ENCODE measurements around the gene PTK6. TPM values are rescaled to one million over a fixed set of nuclear protein-coding genes. Genes with fewer than 3 reads are reported as not detected.
A peak's percentile ranks its signal among the peaks of the same experiment; 100 is the strongest.
"Not testable (repeated sequence)": the region's sequence is repeated elsewhere in the genome, so short reads cannot be mapped to it uniquely, and the experiment has no call there.

The PTK6 gene
- total and polyA plus RNA-seq, 7 donors, result 0.28 to 80.7 (median 59.5) TPM; not detected in 2

DNA sequence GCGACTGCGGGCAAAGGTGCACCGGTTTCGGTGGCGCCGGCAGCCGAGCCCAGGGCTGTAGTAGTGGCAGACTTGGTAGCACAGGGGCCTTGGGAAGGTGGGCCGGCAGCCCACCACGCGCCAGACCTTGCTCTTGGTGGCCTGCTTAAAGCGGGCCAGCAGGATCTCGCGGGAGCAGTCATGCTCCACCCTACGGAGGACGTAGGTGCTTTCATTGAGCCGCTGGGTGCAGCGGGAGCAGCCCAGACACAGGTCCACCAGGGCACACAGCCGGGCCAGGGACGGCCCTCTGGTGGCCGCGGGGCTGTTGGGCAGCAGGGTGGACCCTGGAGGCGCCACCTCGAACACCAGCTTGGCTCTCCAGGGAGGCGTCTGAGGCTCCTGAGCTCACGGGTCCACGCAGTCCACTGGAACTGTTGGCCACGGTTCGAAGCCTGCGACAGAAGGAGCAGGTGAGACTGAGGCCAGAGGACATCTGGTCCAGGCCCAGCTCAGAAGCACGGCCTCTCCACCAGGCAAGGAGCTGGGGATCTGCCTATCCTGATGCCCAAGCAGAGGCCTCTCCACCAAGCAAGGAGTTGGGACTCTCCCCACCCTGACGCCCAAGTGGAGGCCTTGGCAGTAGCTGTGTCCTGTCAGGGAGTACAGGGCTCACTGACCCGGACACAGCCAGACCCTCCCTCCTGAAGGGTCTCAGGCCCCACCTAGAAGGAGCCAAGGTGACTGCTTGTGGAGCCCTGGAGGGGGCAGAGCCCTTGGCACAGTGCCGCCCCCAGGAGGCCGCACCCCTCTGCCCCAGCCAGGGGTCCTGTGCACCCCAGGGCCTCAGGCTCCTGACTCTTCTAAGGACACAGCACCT is 35.8 kb upstream of the PTK6 start:
- intact Hi-C loops (cut with DNase I), result loop anchor here (1.0 to 5.0 kb wide), 2 partner anchors 35 to 79 kb away; partner anchors contain the start of gene STMN3
- TF ChIP-seq POLR2A (IDR thresholded peaks at IDR 0.05) (no peak), POLR2AphosphoS5 (IDR thresholded peaks at IDR 0.05) (no peak), EP300 (IDR thresholded peaks at IDR 0.05) (no peak)
- TF ChIP-seq, protein P1, sequence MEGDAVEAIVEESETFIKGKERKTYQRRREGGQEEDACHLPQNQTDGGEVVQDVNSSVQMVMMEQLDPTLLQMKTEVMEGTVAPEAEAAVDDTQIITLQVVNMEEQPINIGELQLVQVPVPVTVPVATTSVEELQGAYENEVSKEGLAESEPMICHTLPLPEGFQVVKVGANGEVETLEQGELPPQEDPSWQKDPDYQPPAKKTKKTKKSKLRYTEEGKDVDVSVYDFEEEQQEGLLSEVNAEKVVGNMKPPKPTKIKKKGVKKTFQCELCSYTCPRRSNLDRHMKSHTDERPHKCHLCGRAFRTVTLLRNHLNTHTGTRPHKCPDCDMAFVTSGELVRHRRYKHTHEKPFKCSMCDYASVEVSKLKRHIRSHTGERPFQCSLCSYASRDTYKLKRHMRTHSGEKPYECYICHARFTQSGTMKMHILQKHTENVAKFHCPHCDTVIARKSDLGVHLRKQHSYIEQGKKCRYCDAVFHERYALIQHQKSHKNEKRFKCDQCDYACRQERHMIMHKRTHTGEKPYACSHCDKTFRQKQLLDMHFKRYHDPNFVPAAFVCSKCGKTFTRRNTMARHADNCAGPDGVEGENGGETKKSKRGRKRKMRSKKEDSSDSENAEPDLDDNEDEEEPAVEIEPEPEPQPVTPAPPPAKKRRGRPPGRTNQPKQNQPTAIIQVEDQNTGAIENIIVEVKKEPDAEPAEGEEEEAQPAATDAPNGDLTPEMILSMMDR (IDR thresholded peaks at IDR 0.05), result no peak
- DNase-seq, result no peak
- Histone ChIP-seq H3K27me3 (no peaks in the 10 kb centered on the region), H3K4me1 (peaks cover 0 to 29% (median 27%) of the 10 kb centered on the region in 4 donors), H3K9me3 (no peaks in the 10 kb centered on the region), H3K36me3 (peaks cover 0 to 10% (median 0%) of the 10 kb centered on the region in 4 donors), H3K4me3 (peak overlapping the region; percentile 88 to 97 (median 92)), H3K27ac (peak overlapping the region; percentile 78 to 87 (median 81))
- WGBS, 2 donors, result 84 to 88% methylated on average over 34 of the region's 34 CpGs

DNA sequence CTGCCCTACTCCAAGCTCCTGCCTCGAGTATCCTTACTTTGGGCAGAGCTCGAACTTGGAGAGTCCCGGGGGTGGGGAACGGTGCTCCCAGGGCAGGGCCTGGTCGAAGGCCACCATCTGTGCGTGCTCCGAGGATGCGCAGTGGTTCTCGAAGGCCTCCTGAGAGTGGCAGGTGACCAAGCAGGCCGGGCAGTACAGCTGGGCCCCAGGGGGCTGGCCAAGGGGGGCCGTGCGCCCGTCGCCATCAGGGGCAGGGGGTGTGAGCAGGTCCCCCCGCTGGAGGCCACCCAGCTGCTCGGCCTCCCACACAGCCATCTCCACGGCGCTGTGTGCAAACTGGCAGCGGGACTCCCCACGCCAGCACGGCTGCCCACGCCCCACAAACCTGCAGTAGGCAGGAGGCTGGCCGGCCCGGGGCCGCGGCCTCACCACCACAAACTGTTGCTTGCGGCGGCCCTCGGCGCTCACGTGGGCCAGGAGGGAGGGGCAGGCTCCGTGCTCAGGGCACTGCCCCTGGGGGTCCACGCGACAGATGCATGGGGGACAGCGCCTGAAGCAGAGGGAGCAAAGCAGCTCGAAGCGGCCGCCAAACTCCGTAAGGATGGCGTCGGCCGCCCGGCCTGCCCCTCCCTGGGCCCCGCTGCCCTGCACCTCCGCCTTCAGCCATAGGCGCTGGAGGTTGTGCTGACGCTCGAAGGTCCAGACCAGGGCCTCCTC is 35.1 kb upstream of the PTK6 start:
- Histone ChIP-seq H3K9me3 (no peaks in the 10 kb centered on the region), H3K36me3 (peaks cover 0 to 10% (median 0%) of the 10 kb centered on the region in 4 donors), H3K27me3 (no peaks in the 10 kb centered on the region), H3K27ac (no peak overlapping the region), H3K4me3 (no peak overlapping the region), H3K4me1 (peaks cover 0 to 28% (median 23%) of the 10 kb centered on the region in 4 donors)
- TF ChIP-seq EP300 (IDR thresholded peaks at IDR 0.05), result no peak
- no peak for DNase-seq
- WGBS, 2 donors, result 91 to 96% methylated on average over 48 of the region's 48 CpGs
- intact Hi-C loops (cut with DNase I), result loop anchor here (5.0 kb wide), 1 partner anchor 80 kb away; the partner anchor contains the start of gene STMN3

DNA sequence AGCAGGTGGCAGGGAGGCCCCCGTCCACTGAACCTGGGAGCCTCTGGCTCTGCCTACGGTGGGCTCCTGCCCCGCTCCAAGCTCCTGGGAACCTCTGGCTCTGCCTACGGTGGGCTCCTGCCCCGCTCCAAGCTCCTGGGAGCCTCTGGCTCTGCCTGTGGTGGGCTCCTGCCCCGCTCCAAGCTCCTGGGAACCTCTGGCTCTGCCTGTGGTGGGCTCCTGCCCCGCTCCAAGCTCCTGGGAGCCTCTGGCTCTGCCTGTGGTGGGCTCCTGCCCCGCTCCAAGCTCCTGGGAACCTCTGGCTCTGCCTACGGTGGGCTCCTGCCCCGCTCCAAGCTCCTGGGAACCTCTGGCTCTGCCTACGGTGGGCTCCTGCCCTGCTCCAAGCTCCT is 33.9 kb upstream of the PTK6 start:
- not testable (repeated sequence) for H3K9me3 ChIP-seq, H3K36me3 ChIP-seq, DNase-seq, H3K27me3 ChIP-seq, H3K27ac ChIP-seq, H3K4me3 ChIP-seq
- peaks cover 0 to 28% (median 19%) of the 10 kb centered on the region in 4 donors for H3K4me1 ChIP-seq
- WGBS, 2 donors, result 57 to 79% methylated on average over 8 to 9 of the region's 11 CpGs
- intact Hi-C loops (cut with DNase I), result loop anchor here (5.0 kb wide), 1 partner anchor 81 kb away; the partner anchor contains the start of gene STMN3

GRCh38 chr20:63570281-63571086 is 33.3 kb upstream of the PTK6 start:
- 93 to 95% methylated on average over 28 of the region's 28 CpGs for WGBS, 2 donors
- no peak for DNase-seq
- TF ChIP-seq, protein P1 (IDR thresholded peaks at IDR 0.05), result no peak
- no peak for TF ChIP-seq EP300 (IDR thresholded peaks at IDR 0.05)
- TF ChIP-seq POLR2AphosphoS5 (IDR thresholded peaks at IDR 0.05), result no peak
- no peak for TF ChIP-seq POLR2A (IDR thresholded peaks at IDR 0.05)
- no peak overlapping the region for H3K27ac ChIP-seq
- peaks cover 0 to 11% (median 0%) of the 10 kb centered on the region in 4 donors for H3K36me3 ChIP-seq
- no peak overlapping the region for H3K4me3 ChIP-seq
- no peaks in the 10 kb centered on the region for H3K9me3 ChIP-seq
- H3K4me1 ChIP-seq, result peaks cover 0 to 28% (median 18%) of the 10 kb centered on the region in 4 donors
- H3K27me3 ChIP-seq, result no peaks in the 10 kb centered on the region
- intact Hi-C loops (cut with DNase I), result loop anchor here (5.0 kb wide), 1 partner anchor 82 kb away; the partner anchor contains the start of gene STMN3

All from sigmoid colon (tissue), 7 donors.